ENCODE data around the gene F5. TPM values are rescaled to one million over a fixed set of nuclear protein-coding genes. Genes with fewer than 3 reads are reported as not detected.
A peak's percentile ranks its signal among the peaks of the same experiment; 100 is the strongest.

The F5 gene
- total and polyA plus RNA-seq, 10 donors = 1.7 to 34.5 (median 7.4) TPM

GRCh38 chr1:169590932-169591331 lies 4.7 kb upstream of the F5 start:
- Histone ChIP-seq H3K4me1 (peaks cover 0 to 13% (median 5%) of the 10 kb centered on the region in 6 donors), H3K27me3 (replicated peaks in 1 of 7) (peaks cover 0 to 12% (median 0%) of the 10 kb centered on the region in 7 donors), H3K27ac (no peak overlapping the region), H3K36me3 (no peaks in the 10 kb centered on the region), H3K9me3 (no peaks in the 10 kb centered on the region), H3K4me3 (no peak overlapping the region)
- intact Hi-C loops (cut with DNase I; ENCODE audit: low total_unique reads) = no loop called here
- 81 to 97% (median 92%) methylated on average over 5 of the region's 5 CpGs for WGBS, 5 donors
- TF ChIP-seq CTCF (IDR thresholded peaks at IDR 0.05 in 8 of 11, conservative IDR thresholded peaks at IDR 0.05 in 3 of 11) = no peak
- TF ChIP-seq POLR2AphosphoS5 (IDR thresholded peaks at IDR 0.05) = no peak
- no peak for TF ChIP-seq POLR2A (IDR thresholded peaks at IDR 0.05)
- DNase-seq = no peak

- Histone ChIP-seq H3K4me3 (no peak overlapping the region), H3K9me3 (no peaks in the 10 kb centered on the region), H3K4me1 (peaks cover 0 to 28% (median 5%) of the 10 kb centered on the region in 6 donors), H3K27me3 (replicated peaks in 1 of 7) (peaks cover 0 to 28% (median 10%) of the 10 kb centered on the region in 7 donors), H3K36me3 (no peaks in the 10 kb centered on the region), H3K27ac (no peak overlapping the region)
- no peak for DNase-seq
- 58 to 73% (median 65%) methylated on average over 4 of the region's 4 CpGs for WGBS, 5 donors
- TF ChIP-seq POLR2AphosphoS5 (IDR thresholded peaks at IDR 0.05) (no peak), POLR2A (IDR thresholded peaks at IDR 0.05) (no peak), CTCF (IDR thresholded peaks at IDR 0.05 in 8 of 11, conservative IDR thresholded peaks at IDR 0.05 in 3 of 11) (no peak)
- intact Hi-C loops (cut with DNase I; ENCODE audit: low total_unique reads) = no loop called here
Observed at GRCh38 chr1:169588785-169589485, 2.7 kb upstream of the F5 start.

GRCh38 chr1:169588112-169588511 lies 1.8 kb upstream of the F5 start:
- Histone ChIP-seq H3K4me1 (peaks cover 0 to 28% (median 5%) of the 10 kb centered on the region in 6 donors), H3K27ac (no peak overlapping the region), H3K27me3 (replicated peaks in 1 of 7) (peaks cover 0 to 37% (median 10%) of the 10 kb centered on the region in 7 donors), H3K36me3 (no peaks in the 10 kb centered on the region), H3K4me3 (no peak overlapping the region), H3K9me3 (no peaks in the 10 kb centered on the region)
- DNase-seq = no peak
- intact Hi-C loops (cut with DNase I; ENCODE audit: low total_unique reads) = no loop called here
- no peak for TF ChIP-seq CTCF (IDR thresholded peaks at IDR 0.05 in 8 of 11, conservative IDR thresholded peaks at IDR 0.05 in 3 of 11)
- TF ChIP-seq POLR2A (IDR thresholded peaks at IDR 0.05) = no peak
- no peak for TF ChIP-seq POLR2AphosphoS5 (IDR thresholded peaks at IDR 0.05)
- WGBS, 5 donors = 44 to 61% (median 56%) methylated on average over 1 of the region's 1 CpG

- WGBS, 5 donors = 12 to 22% (median 20%) methylated on average over 5 of the region's 5 CpGs
- peak overlapping the region in 5 of 8 donors; percentile 16 to 57 (median 18) for H3K4me3 ChIP-seq
Observed at GRCh38 chr1:169586067-169586394, 250 bp downstream of the F5 start.

More at GRCh38 chr1:169586067-169586394, 250 bp downstream of the F5 start:
- Histone ChIP-seq H3K36me3 (no peaks in the 10 kb centered on the region), H3K9me3 (no peaks in the 10 kb centered on the region), H3K4me1 (peaks cover 0 to 28% (median 5%) of the 10 kb centered on the region in 6 donors), H3K27ac (peak overlapping the region in 5 of 8 donors; percentile 9 to 84 (median 51)), H3K27me3 (replicated peaks in 1 of 7) (peaks cover 0 to 50% (median 10%) of the 10 kb centered on the region in 7 donors)
- TF ChIP-seq POLR2AphosphoS5 (IDR thresholded peaks at IDR 0.05) = no peak
- TF ChIP-seq POLR2A (IDR thresholded peaks at IDR 0.05) = no peak
- TF ChIP-seq CTCF (IDR thresholded peaks at IDR 0.05 in 8 of 11, conservative IDR thresholded peaks at IDR 0.05 in 3 of 11) = no peak
- intact Hi-C loops (cut with DNase I; ENCODE audit: low total_unique reads) = no loop called here
- no peak for DNase-seq

All from spleen (tissue), 11 donors.